Cardiac muscle cell (in vitro differentiated cells and primary cell): ENCODE data around the gene WSB1. TPM values are rescaled to one million over a fixed set of nuclear protein-coding genes. Genes with fewer than 3 reads are reported as not detected.

Source experiments
- DNase-seq, 2 donors: peaks; one replicate each; pipeline versions ENCODE4 v3.0.0 to v3.0.0-alpha.2; 2010 to 2017; ENCODE audit warnings: low read depth in 1 of 2, low spot score in 1 of 2
- H3K27ac ChIP-seq: fragments of 200-600 bp; sonication (generic); 2 replicates; pipeline ENCODE4 v1.5.1; 2016
- H3K27me3 ChIP-seq: fragments of 200-600 bp; sonication (generic); 2 replicates; pipeline ENCODE4 v1.6.0; 2016; ENCODE audit warnings: control low read depth
- H3K36me3 ChIP-seq: fragments of 200-600 bp; sonication (generic); 2 replicates; pipeline ENCODE4 v1.5.1; 2016; ENCODE audit warnings: control low read depth
- H3K4me1 ChIP-seq: fragments of 200-600 bp; sonication (generic); 2 replicates; pipeline ENCODE4 v1.8.1; 2017; ENCODE audit warnings: low read depth, mild to moderate bottlenecking, mixed run types
- H3K4me3 ChIP-seq: fragments of 200-600 bp; sonication (generic); 2 replicates; pipeline ENCODE4 v1.5.1; 2016; ENCODE audit warnings: mild to moderate bottlenecking
- H3K9me3 ChIP-seq: fragments of 200-600 bp; sonication (generic); 2 replicates; pipeline ENCODE4 v1.5.1; 2017; ENCODE audit warnings: low read depth, mild to moderate bottlenecking, control low read depth
- CTCF ChIP-seq: IDR thresholded peaks from 2 replicates; pipeline ENCODE4 v1.5.1; 2012; ENCODE audit warnings: low read depth, mild to moderate bottlenecking, low read length
- polyA plus RNA-seq: library from polyadenylated mRNA; unstranded; fragments of >200 nt; fragmentation: Nextera tagmentation; extraction: Ambion mirVana; gene quantifications from 2 replicates; pipeline ENCODE4 v1.2.1, GENCODE V29; 2016
- total RNA-seq: library from RNA; depleted of rRNA; stranded (reverse); fragments of >200 nt; gene quantifications from 2 replicates; pipeline ENCODE4 v1.2.3, GENCODE V29; 2016

The WSB1 gene
- total and polyA plus RNA-seq, 2 experiments from 2014 or later = 308 to 471 TPM

- Histone ChIP-seq H3K9me3 (no peaks in the 10 kb centered on the region), H3K27ac (no peak overlapping the region), H3K27me3 (no peaks in the 10 kb centered on the region), H3K36me3 (peaks cover 2% of the 10 kb centered on the region), H3K4me3 (no peak overlapping the region), H3K4me1 (peaks cover 2% of the 10 kb centered on the region)
- TF ChIP-seq CTCF = no peak
- peak in 1 of 2 donors; percentile 89 for DNase-seq
Observed at GRCh38 chr17:27323538-27324215, 29.8 kb downstream of the WSB1 start.

DNA sequence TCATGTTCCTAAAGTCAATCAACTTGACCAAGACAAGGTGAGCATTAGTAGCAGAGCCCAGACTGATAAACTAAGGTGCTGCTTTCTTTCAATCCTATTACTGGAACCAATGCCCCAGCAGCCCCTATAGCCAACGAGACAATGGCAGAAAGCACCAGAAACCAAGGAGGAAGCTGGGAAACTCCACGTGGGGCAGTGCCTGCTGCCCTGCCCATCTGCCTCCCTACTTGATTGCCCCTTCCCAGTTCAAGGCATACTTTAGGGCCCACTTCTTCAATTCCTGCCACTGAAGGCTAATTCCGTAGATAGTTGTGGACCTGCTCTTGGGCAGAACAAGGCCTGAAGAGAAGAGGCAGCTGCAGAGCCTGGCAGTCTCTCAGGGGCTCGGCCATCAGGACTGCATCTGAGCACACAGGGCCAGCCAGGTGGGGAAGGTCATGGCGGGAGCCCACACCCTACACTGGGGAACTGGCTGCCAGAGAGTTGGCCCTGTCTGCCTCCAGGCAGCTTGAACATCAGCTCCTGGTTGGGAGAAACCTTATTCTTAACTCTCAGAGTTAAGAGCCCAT, 30.9 kb downstream of the WSB1 start:
- no peaks in the 10 kb centered on the region for H3K36me3 ChIP-seq
- no peak for TF ChIP-seq CTCF
- no peak overlapping the region for H3K4me3 ChIP-seq
- peaks cover 2% of the 10 kb centered on the region for H3K4me1 ChIP-seq
- no peak overlapping the region for H3K27ac ChIP-seq
- H3K27me3 ChIP-seq = no peaks in the 10 kb centered on the region
- H3K9me3 ChIP-seq = no peaks in the 10 kb centered on the region
- no peak for DNase-seq

DNA sequence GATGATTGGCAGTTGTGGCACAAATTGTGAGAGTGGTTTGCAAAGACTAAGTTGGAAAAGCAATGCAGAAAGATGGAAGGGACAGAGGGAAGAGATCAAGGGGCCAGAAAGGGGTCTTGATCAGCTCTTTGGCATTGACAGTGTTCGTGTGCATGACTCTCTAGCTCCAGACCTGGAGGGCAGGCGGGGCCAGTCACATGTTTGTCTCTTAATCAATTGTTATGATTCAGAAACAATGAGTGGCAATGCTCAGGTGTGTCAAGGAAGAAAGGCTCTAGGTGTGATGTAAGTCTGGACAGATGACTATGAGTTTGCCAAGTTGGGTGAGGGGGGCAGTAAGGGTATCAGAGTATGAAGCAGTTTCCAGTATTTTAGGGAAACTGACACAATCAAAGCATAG, 32.1 kb downstream of the WSB1 start:
- H3K4me3 ChIP-seq = no peak overlapping the region
- no peaks in the 10 kb centered on the region for H3K9me3 ChIP-seq
- no peak for TF ChIP-seq CTCF
- DNase-seq = no peak
- no peaks in the 10 kb centered on the region for H3K27me3 ChIP-seq
- no peaks in the 10 kb centered on the region for H3K4me1 ChIP-seq
- no peak overlapping the region for H3K27ac ChIP-seq
- no peaks in the 10 kb centered on the region for H3K36me3 ChIP-seq

GRCh38 chr17:27326585-27326984, 32.7 kb downstream of the WSB1 start:
- Histone ChIP-seq H3K4me1 (no peaks in the 10 kb centered on the region), H3K4me3 (no peak overlapping the region), H3K27me3 (no peaks in the 10 kb centered on the region), H3K9me3 (no peaks in the 10 kb centered on the region), H3K36me3 (no peaks in the 10 kb centered on the region), H3K27ac (no peak overlapping the region)
- no peak for TF ChIP-seq CTCF
- DNase-seq = no peak

DNA sequence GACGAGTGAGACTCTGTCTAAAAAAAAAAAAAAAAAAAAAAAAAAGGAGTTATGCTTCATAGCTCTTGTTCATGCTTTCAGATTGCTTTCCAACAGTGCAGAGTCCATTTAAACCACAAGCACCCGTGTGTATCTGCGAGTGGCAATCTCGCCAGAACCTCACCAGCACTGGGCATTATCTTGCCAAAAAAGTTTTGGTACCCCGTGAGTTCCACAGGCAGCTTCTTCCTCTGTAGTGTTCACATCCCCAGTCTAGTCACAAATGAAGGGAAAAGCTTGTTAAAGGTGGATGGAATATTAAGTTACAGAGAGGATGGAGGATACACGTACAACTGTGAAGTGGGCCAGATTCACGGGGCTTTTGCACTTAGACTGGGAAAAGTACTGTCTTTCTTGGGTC, 33.5 kb downstream of the WSB1 start:
- no peak for TF ChIP-seq CTCF
- no peaks in the 10 kb centered on the region for H3K36me3 ChIP-seq

More for the DNA sequence above, 33.5 kb downstream of the WSB1 start:
- DNase-seq = no peak
- no peak overlapping the region for H3K27ac ChIP-seq
- H3K4me3 ChIP-seq = no peak overlapping the region
- H3K9me3 ChIP-seq = no peaks in the 10 kb centered on the region
- H3K27me3 ChIP-seq = no peaks in the 10 kb centered on the region
- no peaks in the 10 kb centered on the region for H3K4me1 ChIP-seq
